Spinal cord (tissue), 10 donors: ENCODE data around the gene MEAF6. TPM values are rescaled to one million over a fixed set of nuclear protein-coding genes. Genes with fewer than 3 reads are reported as not detected.

ENCODE experiments used
- DNase-seq, 6 donors: peaks; one replicate each; pipeline versions ENCODE4 v3.0.0 to v3.0.0-alpha.2; 2013 to 2015; ENCODE audit warnings: low spot score in 6 of 6, low read depth in 4 of 6
- H3K27ac ChIP-seq: one replicate; pipeline ENCODE4 v1.5.1; 2013; ENCODE audit warnings: low read depth, low read length, control low read depth
- H3K27me3 ChIP-seq: one replicate; pipeline ENCODE4 v1.6.1; 2013; ENCODE audit warnings: low read length; ENCODE audit not compliant: control insufficient read depth, insufficient read depth
- H3K36me3 ChIP-seq: one replicate; pipeline ENCODE4 v1.6.1; 2013; ENCODE audit warnings: low read length; ENCODE audit not compliant: control insufficient read depth, insufficient read depth
- H3K4me1 ChIP-seq: one replicate; pipeline ENCODE4 v1.6.1; 2013; ENCODE audit warnings: low read length; ENCODE audit not compliant: control insufficient read depth, insufficient read depth
- H3K4me3 ChIP-seq: one replicate; pipeline ENCODE4 v1.5.1; 2013; ENCODE audit warnings: low read depth, low read length, control low read depth
- H3K9me3 ChIP-seq: one replicate; pipeline ENCODE4 v1.6.1; 2013; ENCODE audit warnings: low read length; ENCODE audit not compliant: control insufficient read depth, insufficient read depth
- WGBS: methylation state at CpG from one replicate; pipeline ENCODE4 v1.1.5; 2013; ENCODE audit warnings: missing lambda C conversion rate; ENCODE audit not compliant: insufficient coverage; 5-methylcytosine and 5-hydroxymethylcytosine counted together
- polyA plus RNA-seq, 2 donors: library from polyadenylated mRNA; unstranded; fragments of 120-200 nt; gene quantifications; one replicate each; pipeline ENCODE4 v1.2.1, GENCODE V29; 2013; ENCODE audit not compliant: insufficient read length in 2 of 2
- small RNA-seq: library from RNA; depleted of rRNA; stranded (forward); fragments of <200 nt; gene quantifications from one replicate; pipeline ENCODE3, GENCODE V24; 2014; ENCODE audit warnings: low replicate concordance
- total RNA-seq, 2 donors: library from RNA; depleted of rRNA in 1 of 2; stranded (reverse); fragments of 120-200 nt in 1 of 2; fragments of >200 nt in 1 of 2; gene quantifications; one replicate each; pipeline versions ENCODE4 v1.2.3 to v1.2.4, GENCODE V29; 2013 to 2014
- donor health status: healthy.

The MEAF6 gene
- total and polyA plus RNA-seq, 4 donors = 74.2 to 139 (median 105) TPM

DNA sequence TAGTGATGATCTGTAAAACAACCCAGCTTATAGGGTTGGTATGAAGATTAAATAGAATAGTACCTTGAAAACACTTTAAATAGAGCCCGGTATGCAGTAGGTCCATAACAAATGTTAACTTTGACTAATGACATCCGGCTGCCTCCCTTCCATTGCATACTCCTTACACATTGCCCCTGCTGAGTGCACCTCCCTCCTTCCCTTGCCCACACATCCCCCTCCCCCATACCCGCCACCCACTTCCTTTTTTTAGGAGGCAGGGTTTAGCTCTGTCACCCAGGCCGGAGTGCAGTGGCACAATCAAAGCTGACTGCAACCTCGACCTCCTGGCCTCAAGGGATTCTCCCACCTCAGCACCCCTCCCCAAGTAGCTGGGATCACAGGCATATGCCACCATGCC, 64.6 kb downstream of the MEAF6 start:
- H3K27ac ChIP-seq = no peak overlapping the region
- 56% methylated on average over 3 of the region's 5 CpGs for WGBS
- peaks cover 17% of the 10 kb centered on the region for H3K4me1 ChIP-seq
- H3K27me3 ChIP-seq = peaks cover 8% of the 10 kb centered on the region
- no peak overlapping the region for H3K4me3 ChIP-seq
- DNase-seq = no peak
- no peaks in the 10 kb centered on the region for H3K9me3 ChIP-seq
- H3K36me3 ChIP-seq = no peaks in the 10 kb centered on the region

GRCh38 chr1:37448691-37449417, 65.7 kb downstream of the MEAF6 start:
- Histone ChIP-seq H3K4me3 (no peak overlapping the region), H3K4me1 (peaks cover 15% of the 10 kb centered on the region), H3K9me3 (no peaks in the 10 kb centered on the region), H3K27me3 (peaks cover 6% of the 10 kb centered on the region), H3K36me3 (no peaks in the 10 kb centered on the region), H3K27ac (no peak overlapping the region)
- WGBS = 54% methylated on average over 8 of the region's 15 CpGs
- DNase-seq = peak in 1 of 6 donors; percentile 62

- WGBS = 66% methylated on average over 2 of the region's 2 CpGs
- H3K36me3 ChIP-seq = no peaks in the 10 kb centered on the region
- H3K27me3 ChIP-seq = peaks cover 6% of the 10 kb centered on the region
- H3K9me3 ChIP-seq = no peaks in the 10 kb centered on the region
- no peak overlapping the region for H3K4me3 ChIP-seq
- H3K27ac ChIP-seq = no peak overlapping the region
- peaks cover 15% of the 10 kb centered on the region for H3K4me1 ChIP-seq
- DNase-seq = no peak
These were observed 66.4 kb downstream of the MEAF6 start for GRCh38 chr1:37448185-37448584.

GRCh38 chr1:37446874-37447273, 67.7 kb downstream of the MEAF6 start:
- Histone ChIP-seq H3K4me1 (peaks cover 15% of the 10 kb centered on the region), H3K27me3 (peaks cover 3% of the 10 kb centered on the region), H3K27ac (no peak overlapping the region), H3K4me3 (no peak overlapping the region), H3K9me3 (no peaks in the 10 kb centered on the region), H3K36me3 (no peaks in the 10 kb centered on the region)
- DNase-seq = no peak
- WGBS = 79% methylated on average over 4 of the region's 6 CpGs

DNA sequence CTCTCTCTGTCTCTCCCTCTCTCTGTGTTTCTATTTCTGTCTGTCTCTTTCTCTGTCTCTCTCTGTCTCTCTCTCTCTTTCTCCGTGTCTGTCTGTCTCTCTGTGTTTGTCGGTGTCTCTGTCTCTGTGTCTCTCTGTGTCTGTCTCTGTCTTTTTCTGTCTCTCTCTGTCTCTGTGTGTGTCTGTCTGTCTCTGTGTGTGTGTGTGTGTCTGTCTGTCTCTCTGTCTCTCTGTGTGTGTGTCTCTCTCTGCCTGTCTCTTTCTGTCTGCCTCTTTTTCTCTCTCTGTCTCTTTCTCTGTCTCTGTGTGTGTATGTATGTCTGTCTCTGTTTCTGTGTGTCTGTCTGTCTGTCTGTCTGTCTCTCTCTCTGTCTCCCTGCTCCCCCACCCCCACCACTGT, 71.9 kb downstream of the MEAF6 start:
- H3K4me3 ChIP-seq = no peak overlapping the region
- WGBS = 100% methylated on average over 1 of the region's 2 CpGs

More for the DNA sequence above, 71.9 kb downstream of the MEAF6 start:
- Histone ChIP-seq H3K27me3 (no peaks in the 10 kb centered on the region), H3K9me3 (no peaks in the 10 kb centered on the region), H3K36me3 (no peaks in the 10 kb centered on the region), H3K4me1 (peaks cover 12% of the 10 kb centered on the region), H3K27ac (no peak overlapping the region)
- no peak for DNase-seq

Small RNA genes within 50 kb of the gene (small RNA-seq; reads per million reads assigned to genes)
- gene AL034379.1 (not detected), gene MIR5581 (0.08 reads per million)

Other genes with a start within 250 kb of the MEAF6 start
- 1 to 10 TPM; 1.2 to 2.4 TPM for gene ZC3H12A, start 40.2 kb downstream of the MEAF6 start, total RNA-seq
- 1 to 10 TPM in 1 of 2 donors, under 1 TPM in 1; 0.65 to 1.2 TPM for gene ZC3H12A, start 40.2 kb downstream of the MEAF6 start, polyA plus RNA-seq
- 10 to 100 TPM; 11.3 to 12.9 TPM for gene SNIP1, start 39.5 kb upstream of the MEAF6 start, total RNA-seq
- gene SNIP1, start 39.5 kb upstream of the MEAF6 start, polyA plus RNA-seq = 10 to 100 TPM in 1 of 2 donors, 1 to 10 TPM in 1; 9.5 to 14.7 TPM
- 10 to 100 TPM in 1 of 2 donors, 1 to 10 TPM in 1; 4.7 to 56.0 TPM for gene DNALI1, start 42.2 kb upstream of the MEAF6 start, total RNA-seq
- gene DNALI1, start 42.2 kb upstream of the MEAF6 start, polyA plus RNA-seq = 10 to 100 TPM; 47.5 to 59.7 TPM
- gene GNL2, start 81.2 kb upstream of the MEAF6 start, total RNA-seq = 10 to 100 TPM; 41.7 to 67.6 TPM
- gene GNL2, start 81.2 kb upstream of the MEAF6 start, polyA plus RNA-seq = 10 to 100 TPM; 37.3 to 44.8 TPM
- under 1 TPM in 1 of 2 donors, not detected in 1; 0.06 TPM for gene RSPO1, start 120.1 kb upstream of the MEAF6 start, total RNA-seq
- under 1 TPM; 0.27 to 0.29 TPM for gene RSPO1, start 120.1 kb upstream of the MEAF6 start, polyA plus RNA-seq
- gene CDCA8, start 177.8 kb upstream of the MEAF6 start, total RNA-seq = 1 to 10 TPM; 2.2 to 2.5 TPM
- 1 to 10 TPM; 7.9 to 8.1 TPM for gene CDCA8, start 177.8 kb upstream of the MEAF6 start, polyA plus RNA-seq